H9 (cell line): ENCODE data around the gene TMPRSS5. TPM values are rescaled to one million over a fixed set of nuclear protein-coding genes. Genes with fewer than 3 reads are reported as not detected.

ENCODE experiments used
- DNase-seq: peaks from one replicate; pipeline ENCODE4 v3.0.0-alpha.2; 2017
- H2AFZ ChIP-seq: one replicate; pipeline ENCODE4 v1.6.1; 2013; ENCODE audit warnings: mild to moderate bottlenecking, low read length, control low read depth, moderate library complexity
- H2AK5ac ChIP-seq: 2 replicates; pipeline ENCODE4 v1.6.1; 2013; ENCODE audit warnings: low read length, control low read depth, mixed read lengths; ENCODE audit not compliant: insufficient read length
- H2BK120ac ChIP-seq: one replicate; pipeline ENCODE4 v1.6.1; 2013; ENCODE audit warnings: low read depth, mild to moderate bottlenecking, low read length, control low read depth, inconsistent platforms; ENCODE audit not compliant: poor library complexity, severe bottlenecking
- H2BK12ac ChIP-seq: 2 replicates; pipeline ENCODE4 v1.6.1; 2013; ENCODE audit warnings: low read length, control low read depth, mixed read lengths, low read depth; ENCODE audit not compliant: insufficient read length
- H2BK15ac ChIP-seq: 2 replicates; pipeline ENCODE4 v1.6.1; 2013; ENCODE audit warnings: low read depth, low read length, control low read depth
- H2BK20ac ChIP-seq: one replicate; pipeline ENCODE4 v1.6.1; 2013; ENCODE audit warnings: low read depth, mild to moderate bottlenecking, low read length, control low read depth, inconsistent platforms; ENCODE audit not compliant: poor library complexity, severe bottlenecking
- H2BK5ac ChIP-seq: 2 replicates; pipeline ENCODE4 v1.6.1; 2013; ENCODE audit warnings: low read length, control low read depth, mixed read lengths; ENCODE audit not compliant: insufficient read length
- H3K14ac ChIP-seq: 2 replicates; pipeline ENCODE4 v1.6.1; 2013; ENCODE audit warnings: low read length, control low read depth; ENCODE audit not compliant: insufficient read depth
- H3K18ac ChIP-seq: 2 replicates; pipeline ENCODE4 v1.6.1; 2013; ENCODE audit warnings: low read depth, mild to moderate bottlenecking, mixed read lengths, low read length, control low read depth; ENCODE audit not compliant: insufficient read length
- H3K23ac ChIP-seq: 2 replicates; pipeline ENCODE4 v1.6.1; 2013; ENCODE audit warnings: low read length, control low read depth, mixed read lengths, low read depth; ENCODE audit not compliant: insufficient read length
- H3K23me2 ChIP-seq: 2 replicates; pipeline ENCODE4 v1.6.1; 2013; ENCODE audit warnings: low read depth, mild to moderate bottlenecking, mixed read lengths, low read length, control low read depth; ENCODE audit not compliant: insufficient read length, poor library complexity, severe bottlenecking
- H3K27ac ChIP-seq: 2 replicates; pipeline ENCODE4 v1.5.1; 2013; ENCODE audit warnings: low read length, control low read depth, mixed read lengths, low read depth; ENCODE audit not compliant: insufficient read length
- H3K27me3 ChIP-seq: 2 replicates; pipeline ENCODE4 v1.6.1; 2013; ENCODE audit warnings: low read length, control low read depth, inconsistent platforms; ENCODE audit not compliant: insufficient read depth
- H3K4ac ChIP-seq: 2 replicates; pipeline ENCODE4 v1.6.1; 2013; ENCODE audit warnings: low read depth, mild to moderate bottlenecking, control low read depth, inconsistent platforms, low read length, moderate library complexity
- H3K4me1 ChIP-seq: 2 replicates; pipeline ENCODE4 v1.6.1; 2013; ENCODE audit warnings: low read length, control low read depth, inconsistent platforms; ENCODE audit not compliant: insufficient read depth
- H3K4me2 ChIP-seq: 2 replicates; pipeline ENCODE4 v1.6.1; 2013; ENCODE audit warnings: low read length, control low read depth, mixed read lengths; ENCODE audit not compliant: insufficient read length, insufficient read depth
- H3K56ac ChIP-seq: 2 replicates; pipeline ENCODE4 v1.6.1; 2013; ENCODE audit warnings: low read depth, mild to moderate bottlenecking, mixed read lengths, low read length, control low read depth; ENCODE audit not compliant: insufficient read length
- H3K79me1 ChIP-seq: 2 replicates; pipeline ENCODE4 v1.6.1; 2013; ENCODE audit warnings: low read depth, mild to moderate bottlenecking, moderate library complexity, low read length, control low read depth, inconsistent platforms; ENCODE audit not compliant: insufficient read depth, poor library complexity, severe bottlenecking
- H3K79me2 ChIP-seq: 2 replicates; pipeline ENCODE4 v1.6.1; 2013; ENCODE audit warnings: low read length, control low read depth, inconsistent platforms; ENCODE audit not compliant: insufficient read depth
- H3K9ac ChIP-seq: 2 replicates; pipeline ENCODE4 v1.6.1; 2013; ENCODE audit warnings: low read length, control low read depth, mixed read lengths; ENCODE audit not compliant: insufficient read length; ENCODE audit errors: extremely low read depth
- H3K9me3 ChIP-seq: one replicate; pipeline ENCODE4 v1.6.1; 2013; ENCODE audit warnings: low read depth, low read length, inconsistent platforms; ENCODE audit not compliant: control insufficient read depth
- H3T11ph ChIP-seq: one replicate; pipeline ENCODE4 v1.6.1; 2013; ENCODE audit warnings: mild to moderate bottlenecking, low read length, control low read depth, inconsistent platforms
- H4K20me1 ChIP-seq: one replicate; pipeline ENCODE4 v1.6.1; 2013; ENCODE audit not compliant: control insufficient read depth, insufficient read length, insufficient read depth
- H4K5ac ChIP-seq: 2 replicates; pipeline ENCODE4 v1.6.1; 2013; ENCODE audit warnings: low read depth, mild to moderate bottlenecking, mixed read lengths, low read length, control low read depth; ENCODE audit not compliant: insufficient read length
- H4K8ac ChIP-seq: replicated peaks from 2 replicates; pipeline ENCODE4 v1.6.1; 2013; ENCODE audit warnings: low read length, control low read depth, mixed read lengths, low read depth; ENCODE audit not compliant: insufficient read length
- H4K91ac ChIP-seq: 2 replicates; pipeline ENCODE4 v1.6.1; 2013; ENCODE audit warnings: low read depth, mild to moderate bottlenecking, moderate library complexity, mixed read lengths, low read length, control low read depth; ENCODE audit not compliant: insufficient read length
- H3K27ac Mint-ChIP-seq, 3 experiments: 2 replicates in 2 of 3; 3 replicates in 1 of 3; pipeline ENCODE4 v1.8.0; 2020 to 2021; ENCODE audit warnings: mixed read lengths in 3 of 3, mild to moderate bottlenecking in 1 of 3, moderate library complexity in 1 of 3
- H3K27me3 Mint-ChIP-seq: 2 replicates; pipeline ENCODE4 v1.8.0; 2021; ENCODE audit warnings: low read depth, mild to moderate bottlenecking, moderate library complexity, mixed read lengths
- H3K36me3 Mint-ChIP-seq, 3 experiments: 2 replicates in 2 of 3; 3 replicates in 1 of 3; pipeline ENCODE4 v1.8.0; 2020 to 2021; ENCODE audit warnings: low read depth in 3 of 3, mixed read lengths in 3 of 3; ENCODE audit not compliant: insufficient read depth in 1 of 3
- H3K4me1 Mint-ChIP-seq, 2 experiments: 2 replicates each; pipeline ENCODE4 v1.8.0; 2020; ENCODE audit warnings: mixed read lengths in 2 of 2
- H3K4me3 Mint-ChIP-seq, 2 experiments: 2 replicates in 1 of 2; 3 replicates in 1 of 2; pipeline ENCODE4 v1.8.0; 2020 to 2021; ENCODE audit warnings: mild to moderate bottlenecking in 2 of 2, mixed read lengths in 2 of 2, moderate library complexity in 1 of 2
- H3K9me3 Mint-ChIP-seq, 2 experiments: 2 replicates in 1 of 2; 3 replicates in 1 of 2; pipeline ENCODE4 v1.8.0; 2020; ENCODE audit warnings: mild to moderate bottlenecking in 2 of 2, mixed read lengths in 2 of 2, moderate library complexity in 1 of 2
- CTCF ChIP-seq: fragments of 200-600 bp; sonication (generic); conservative IDR thresholded peaks from 3 replicates; pipeline ENCODE4 v1.8.0; 2021; ENCODE audit warnings: antibody characterized with exemption, mild to moderate bottlenecking
- WGBS: extraction: QIAGEN DNeasy Blood & Tissue Kit; methylation state at CpG from one replicate; pipeline ENCODE4 v1.1.7; 2013; ENCODE audit warnings: missing lambda C conversion rate, low lambda C conversion rate, mixed read lengths; ENCODE audit not compliant: insufficient read length; ENCODE audit errors: extremely low coverage; 5-methylcytosine and 5-hydroxymethylcytosine counted together
- total RNA-seq: library from RNA; stranded (reverse); gene quantifications from 2 replicates; pipeline ENCODE4 v1.2.1, GENCODE V29; 2021

TMPRSS5 gene
- total RNA-seq, 1 experiment from 2014 or later: 0.37 TPM

- Mint-ChIP-seq H3K4me1 (peaks cover 0 to 10% of the 10 kb centered on the region in 2 experiments; a peak in 3 of 4 replicates), H3K27me3 (no peaks in the 10 kb centered on the region), H3K27ac (no peak overlapping the region), H3K9me3 (no peaks in the 10 kb centered on the region), H3K4me3 (no peak overlapping the region), H3K36me3 (peaks cover 0 to 2% (median 2%) of the 10 kb centered on the region in 3 experiments; a peak in 1 of 7 replicates)
- H3K18ac ChIP-seq: no peak overlapping the region
- no peak for TF ChIP-seq CTCF
- H2BK120ac ChIP-seq: no peak overlapping the region
- H3K9me3 ChIP-seq: no peaks in the 10 kb centered on the region
- no peaks in the 10 kb centered on the region for H4K20me1 ChIP-seq
- no peak overlapping the region for H2AFZ ChIP-seq
- no peaks in the 10 kb centered on the region for H3K79me1 ChIP-seq
- no peak overlapping the region for H4K91ac ChIP-seq
- no peak overlapping the region for H4K8ac ChIP-seq
- H3K23ac ChIP-seq: no peak overlapping the region
- H3K79me2 ChIP-seq: no peaks in the 10 kb centered on the region
- H3K27me3 ChIP-seq: no peaks in the 10 kb centered on the region
- H2BK15ac ChIP-seq: no peak overlapping the region
- H2BK12ac ChIP-seq: no peak overlapping the region
- no CpG with 5 or more reads among the region's 4 CpGs for WGBS
- no peak overlapping the region for H3T11ph ChIP-seq
- no peak overlapping the region for H3K56ac ChIP-seq
- H2AK5ac ChIP-seq: no peak overlapping the region
- H3K4me1 ChIP-seq: no peaks in the 10 kb centered on the region
- H2BK5ac ChIP-seq: no peak overlapping the region
- H3K9ac ChIP-seq: no peak overlapping the region
- H2BK20ac ChIP-seq: no peak overlapping the region
- H3K27ac ChIP-seq: no peak overlapping the region
- DNase-seq: no peak
- H3K4ac ChIP-seq: no peak overlapping the region
- H4K5ac ChIP-seq: no peak overlapping the region
- no peaks in the 10 kb centered on the region for H3K23me2 ChIP-seq
- H3K14ac ChIP-seq: no peak overlapping the region
- no peak overlapping the region for H3K4me2 ChIP-seq
These were observed 17.7 kb upstream of the TMPRSS5 start for GRCh38 chr11:113723787-113724186.
